Sigmoid colon (tissue), 4 donors: Measurements from ENCODE around the gene C1QA.

Experiments used
- EP300 ChIP-seq, 4 donors: sonication (generic); formaldehyde crosslinking; IDR thresholded peaks; one replicate each; pipeline ENCODE4 v1.6.1; 2017; ENCODE audit warnings: antibody characterized with exemption in 4 of 4
- POLR2A ChIP-seq, 2 donors: fragments of 450-650 bp; IDR thresholded peaks; one replicate each; pipeline ENCODE4 v1.6.1; 2016; ENCODE audit warnings: antibody characterized with exemption in 2 of 2, mild to moderate bottlenecking in 2 of 2, moderate library complexity in 2 of 2
- POLR2AphosphoS5 ChIP-seq, 4 donors: sonication (generic); formaldehyde crosslinking; IDR thresholded peaks; one replicate each; pipeline ENCODE4 v1.6.1; 2017; ENCODE audit warnings: antibody characterized with exemption in 4 of 4
- TF ChIP-seq, protein P1 (sequence below), 4 experiments: fragments of 450-650 bp in 3 of 4; fragments of 200-600 bp in 1 of 4; IDR thresholded peaks; one replicate each; pipeline ENCODE4 v1.5.1; 2016 to 2019; ENCODE audit warnings: antibody characterized with exemption in 4 of 4, mild to moderate bottlenecking in 3 of 4, moderate library complexity in 2 of 4

DNA sequence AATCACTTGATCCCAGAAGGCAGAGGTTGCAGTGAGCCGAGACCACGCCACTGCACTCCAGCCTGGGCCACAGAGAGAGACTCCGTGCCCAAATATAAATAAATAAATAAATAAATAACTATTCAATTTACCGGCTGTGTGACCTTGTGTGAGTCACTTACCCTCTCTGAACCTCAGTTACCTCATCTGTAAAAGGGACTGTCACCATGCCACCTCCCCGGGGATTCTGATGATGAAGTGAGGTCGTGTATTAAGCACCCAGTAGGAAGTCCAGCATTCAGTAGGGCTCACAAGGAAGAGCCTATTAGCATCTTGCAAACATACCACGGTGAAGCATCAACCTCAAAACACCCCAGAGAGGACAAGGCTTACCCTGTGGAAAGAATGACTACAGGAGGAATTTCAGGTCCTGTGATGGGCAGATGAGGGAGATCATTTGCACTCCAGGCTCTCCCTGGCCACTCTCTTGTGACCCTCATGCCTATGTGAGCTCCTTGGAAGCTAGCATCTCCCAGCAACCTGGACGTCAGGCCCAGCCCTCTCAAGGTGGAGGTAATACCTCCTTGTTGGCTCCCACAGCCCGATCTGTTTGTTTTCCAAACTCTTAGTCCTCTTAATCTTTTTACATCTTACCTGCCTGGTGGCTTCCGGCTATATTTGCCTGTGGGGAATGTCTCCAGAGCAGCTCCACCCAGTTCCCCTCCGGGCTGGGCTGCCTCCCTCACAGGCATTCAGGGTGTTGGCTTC is 7.6 kb upstream of the C1QA start:
- TF ChIP-seq POLR2A (IDR thresholded peaks at IDR 0.05) (no peak), EP300 (IDR thresholded peaks at IDR 0.05) (no peak), POLR2AphosphoS5 (IDR thresholded peaks at IDR 0.05) (no peak)
- TF ChIP-seq, protein P1, sequence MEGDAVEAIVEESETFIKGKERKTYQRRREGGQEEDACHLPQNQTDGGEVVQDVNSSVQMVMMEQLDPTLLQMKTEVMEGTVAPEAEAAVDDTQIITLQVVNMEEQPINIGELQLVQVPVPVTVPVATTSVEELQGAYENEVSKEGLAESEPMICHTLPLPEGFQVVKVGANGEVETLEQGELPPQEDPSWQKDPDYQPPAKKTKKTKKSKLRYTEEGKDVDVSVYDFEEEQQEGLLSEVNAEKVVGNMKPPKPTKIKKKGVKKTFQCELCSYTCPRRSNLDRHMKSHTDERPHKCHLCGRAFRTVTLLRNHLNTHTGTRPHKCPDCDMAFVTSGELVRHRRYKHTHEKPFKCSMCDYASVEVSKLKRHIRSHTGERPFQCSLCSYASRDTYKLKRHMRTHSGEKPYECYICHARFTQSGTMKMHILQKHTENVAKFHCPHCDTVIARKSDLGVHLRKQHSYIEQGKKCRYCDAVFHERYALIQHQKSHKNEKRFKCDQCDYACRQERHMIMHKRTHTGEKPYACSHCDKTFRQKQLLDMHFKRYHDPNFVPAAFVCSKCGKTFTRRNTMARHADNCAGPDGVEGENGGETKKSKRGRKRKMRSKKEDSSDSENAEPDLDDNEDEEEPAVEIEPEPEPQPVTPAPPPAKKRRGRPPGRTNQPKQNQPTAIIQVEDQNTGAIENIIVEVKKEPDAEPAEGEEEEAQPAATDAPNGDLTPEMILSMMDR (IDR thresholded peaks at IDR 0.05) = no peak
